Activated T-cell treated with anti-CD3 and anti-CD28 coated beads, Interleukin-2, amount 50 U/mL, for 48 hours (primary cell): ENCODE measurements around the gene TSPEAR.
"Not testable (repeated sequence)": the region's sequence is repeated elsewhere in the genome, so short reads cannot be mapped to it uniquely, and the experiment has no call there.

Experiments
- DNase-seq, 2 experiments: peaks; one replicate each; pipeline ENCODE4 v3.0.0-alpha.2; 2020

Gene TSPEAR

DNA sequence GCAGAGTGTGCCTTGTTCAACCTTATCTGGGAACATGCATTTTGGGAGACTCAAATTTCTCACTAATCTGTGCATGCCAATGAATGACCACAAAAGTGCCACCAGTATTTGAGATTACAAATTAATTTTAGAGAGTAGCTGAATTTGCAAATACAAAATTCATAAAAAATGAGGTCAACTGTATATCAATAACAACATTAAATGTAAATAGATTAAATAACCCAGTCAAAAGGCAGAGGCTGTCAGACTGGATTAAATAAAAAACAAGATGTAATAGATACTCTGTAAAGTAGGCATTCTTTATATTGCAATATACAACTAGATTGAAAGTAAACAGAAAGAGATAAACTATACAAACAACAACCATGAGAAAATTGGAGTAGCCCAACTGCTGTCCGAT lies 147.3 kb downstream of the TSPEAR start:
- no peak for DNase-seq

DNA sequence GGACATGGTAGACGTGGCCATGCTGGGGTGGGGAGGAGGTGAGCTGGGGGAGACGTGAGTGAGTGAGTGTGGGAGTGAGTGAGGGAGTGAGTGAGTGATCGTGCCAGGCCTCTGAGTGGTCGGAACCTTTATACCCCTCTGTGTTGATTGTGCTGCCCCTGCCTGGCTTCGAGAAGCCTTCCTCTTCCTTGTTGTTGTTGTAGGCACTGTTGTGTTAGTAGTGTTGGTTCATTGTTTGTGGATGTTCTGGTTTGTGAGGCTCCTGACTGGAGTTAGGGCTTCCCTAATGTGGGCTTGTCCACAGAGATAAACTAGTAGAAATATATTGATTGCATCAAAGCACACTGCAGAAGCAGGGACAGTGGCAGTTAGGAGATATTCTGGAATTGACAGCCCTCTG lies 152.7 kb downstream of the TSPEAR start, which contains the start of gene KRTAP10-3:
Gene KRTAP10-3 (minus strand): TSS at position 101 of the 400 bp plus-strand sequence. CDS start 80 bp downstream, at position 21.
- DNase-seq = no peak

DNA sequence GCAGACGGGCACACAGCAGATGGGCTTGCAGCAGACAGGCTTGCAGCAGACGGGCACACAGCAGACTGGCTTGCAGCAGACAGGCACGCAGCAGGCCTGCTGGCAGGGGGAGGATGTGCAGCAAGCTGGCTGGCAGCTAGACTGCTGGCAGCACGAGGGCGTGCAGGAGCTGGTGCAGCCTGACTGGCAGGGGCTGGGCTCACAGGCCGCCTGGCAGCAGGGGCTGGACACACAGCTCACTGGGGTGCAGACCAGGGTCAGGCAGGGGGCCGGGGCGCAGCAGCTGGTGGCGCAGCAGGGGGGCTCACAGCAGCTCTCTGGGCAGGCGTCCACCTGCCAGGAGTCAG lies 153.1 kb downstream of the TSPEAR start:
- DNase-seq = not testable (repeated sequence)

DNA sequence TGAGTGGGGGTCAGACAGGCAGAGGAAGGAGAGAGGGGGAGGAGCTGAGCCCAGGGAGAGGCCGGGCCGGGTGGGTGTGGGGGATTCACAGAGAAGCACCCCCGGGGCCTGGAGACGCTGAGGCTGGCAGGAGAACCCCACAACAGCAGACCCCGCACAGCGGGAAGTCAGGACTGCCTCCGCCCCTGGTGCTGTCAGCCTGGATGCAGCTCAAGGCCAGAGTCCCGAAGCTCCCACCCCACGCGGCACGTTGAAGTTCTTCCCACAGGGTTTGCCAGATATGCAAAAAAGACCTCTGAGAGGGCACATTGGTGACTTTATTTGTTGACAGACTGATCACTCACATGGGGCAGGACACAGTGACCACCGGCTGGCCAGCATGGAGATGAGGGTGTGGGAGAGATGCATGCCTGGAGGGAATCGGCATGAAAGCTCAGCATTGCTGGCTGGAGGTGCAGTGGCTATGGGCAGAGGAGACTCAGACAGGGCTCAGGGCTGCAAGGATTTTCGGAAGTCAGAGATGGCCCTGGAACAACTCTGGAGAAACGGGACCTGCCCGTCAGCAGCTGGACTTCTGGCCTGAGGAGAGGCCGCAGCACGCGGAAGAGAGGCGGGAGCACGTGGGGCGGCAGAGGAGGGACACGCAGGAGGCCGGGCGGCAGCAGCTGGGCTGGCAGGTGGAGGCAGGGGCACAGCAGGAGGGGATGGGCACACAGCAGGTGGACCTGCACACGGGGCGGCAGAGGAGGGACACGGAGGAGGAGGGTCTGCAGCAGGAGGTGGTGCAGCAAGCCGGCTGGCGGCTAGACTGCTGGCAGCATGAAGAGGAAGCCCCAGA lies 153.7 kb downstream of the TSPEAR start:
- no peak for DNase-seq

DNA sequence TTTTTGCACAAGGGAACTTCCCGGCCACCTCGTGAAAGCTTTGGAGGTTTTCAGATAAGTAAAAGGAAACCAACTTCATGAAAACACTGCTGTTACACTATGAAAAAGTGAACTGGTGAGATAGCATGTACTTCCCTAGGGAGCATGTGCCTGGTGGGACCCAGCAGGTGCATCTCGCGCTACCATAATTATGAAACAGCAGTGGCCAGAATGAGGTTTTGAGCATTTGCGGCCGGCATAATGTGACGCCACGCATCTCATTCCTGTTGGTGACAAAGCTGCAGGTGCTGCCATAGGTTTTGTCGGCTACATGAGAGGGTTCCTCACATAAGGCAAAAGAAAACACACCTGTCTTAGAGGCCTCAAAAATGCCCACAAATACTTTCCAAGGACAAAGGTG lies 154.5 kb downstream of the TSPEAR start:
- DNase-seq = no peak

DNA sequence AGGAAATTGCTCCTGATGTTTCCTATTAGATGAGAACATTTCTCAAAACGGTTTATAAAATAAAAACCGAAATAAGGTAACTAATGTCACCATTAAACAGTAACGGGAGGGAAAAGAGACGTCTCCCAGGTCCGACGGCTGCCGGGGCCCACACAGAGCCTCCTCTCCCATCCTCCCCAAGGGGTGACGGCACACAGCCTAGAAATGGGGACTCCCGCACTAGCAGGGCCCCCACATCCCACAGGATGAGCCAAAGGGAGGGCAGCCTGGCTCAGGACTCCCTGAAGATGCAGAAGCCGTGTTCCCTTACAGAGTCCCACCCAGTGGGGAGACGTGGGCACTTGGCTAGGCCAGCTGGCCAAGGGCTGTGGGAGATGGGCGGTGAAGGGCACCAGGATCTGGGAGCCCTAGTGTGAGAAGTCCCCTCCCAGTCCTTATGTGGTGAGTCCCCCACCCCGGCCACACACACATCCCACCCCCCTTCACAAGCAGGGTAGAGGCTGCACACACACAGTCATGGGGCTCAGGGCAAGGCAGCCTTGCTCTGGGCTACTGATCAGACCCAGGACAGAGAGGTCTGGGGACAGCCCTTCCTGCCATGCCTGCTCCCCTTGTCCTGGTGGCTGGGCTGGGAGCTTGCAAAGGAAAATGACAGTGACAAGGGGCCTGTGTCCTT lies 156.0 kb downstream of the TSPEAR start:
- DNase-seq = no peak

DNA sequence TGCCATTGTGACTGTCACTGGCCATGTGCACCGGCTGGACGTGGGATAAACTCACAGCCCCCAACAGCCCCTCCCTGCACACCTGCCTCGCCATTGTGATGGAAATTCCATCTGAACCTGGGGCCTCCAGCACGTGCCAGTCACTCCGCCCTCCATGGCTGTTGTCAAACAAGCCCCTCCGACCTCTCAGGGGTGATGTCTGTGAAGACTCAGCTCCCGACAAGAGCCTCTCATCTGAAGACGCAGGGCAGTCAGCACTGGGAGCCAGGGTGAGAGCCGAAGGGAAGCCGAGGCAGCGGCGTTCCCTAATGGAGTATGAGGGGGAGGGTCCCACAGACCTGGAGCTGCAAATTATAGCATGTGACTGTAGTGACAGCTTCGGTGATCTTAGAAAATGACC lies 158.7 kb downstream of the TSPEAR start:
- no peak for DNase-seq

DNA sequence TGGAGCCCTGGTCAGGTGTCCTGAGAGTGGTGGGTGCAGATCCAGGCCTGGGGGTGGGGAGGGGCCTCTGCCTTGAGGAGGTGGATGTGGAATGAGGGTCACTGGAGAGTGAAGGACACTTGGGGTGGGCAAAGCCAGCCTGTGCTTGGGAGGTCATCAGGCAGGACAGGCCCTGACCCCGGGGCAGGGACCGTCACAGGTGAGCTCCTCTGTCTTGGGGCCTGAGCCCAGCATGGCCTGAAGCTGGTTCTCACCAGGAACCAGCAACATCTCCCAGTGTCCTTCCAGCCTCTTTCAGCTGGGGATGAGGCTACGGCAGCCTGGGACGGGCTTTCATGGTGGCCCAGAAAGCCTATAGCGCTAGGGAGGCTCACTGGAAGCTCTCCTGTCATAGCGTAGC lies 159.2 kb downstream of the TSPEAR start:
- no peak for DNase-seq

DNA sequence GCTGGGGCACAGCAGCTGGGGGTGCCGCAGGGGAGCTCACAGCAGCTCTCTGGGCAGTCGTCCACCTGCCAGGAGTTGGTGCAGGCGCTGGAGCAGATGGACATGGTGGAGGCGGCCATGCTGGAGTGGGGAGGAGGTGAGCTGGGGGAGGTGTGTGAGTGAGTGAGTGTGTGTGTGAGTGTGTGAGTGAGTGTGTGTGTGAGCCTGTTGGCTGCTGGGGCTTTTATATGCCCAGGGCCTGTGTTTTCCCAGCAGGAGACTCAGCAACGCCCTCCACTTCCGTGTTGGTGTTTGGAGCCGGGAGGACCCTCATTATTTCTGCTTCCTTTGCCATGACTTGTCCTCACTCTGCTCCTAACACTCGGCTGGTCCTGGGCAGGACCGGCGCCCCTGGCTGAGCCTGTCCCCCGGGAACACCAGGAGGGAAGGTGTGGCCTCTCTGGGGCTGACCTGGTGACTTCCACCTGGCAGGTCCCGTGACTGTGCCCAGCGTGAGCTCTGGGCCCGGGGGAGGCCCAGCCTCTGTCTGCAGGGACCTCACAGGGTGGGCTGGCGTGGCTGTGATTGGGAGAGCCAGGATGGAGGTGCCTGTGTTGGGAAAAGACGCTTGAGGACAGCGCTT lies 159.9 kb downstream of the TSPEAR start, which contains the start of gene KRTAP10-2:
Gene KRTAP10-2 (minus strand): TSS at position 166 of the 622 bp plus-strand sequence. CDS start 47 bp downstream, at position 119.
- DNase-seq = no peak

DNA sequence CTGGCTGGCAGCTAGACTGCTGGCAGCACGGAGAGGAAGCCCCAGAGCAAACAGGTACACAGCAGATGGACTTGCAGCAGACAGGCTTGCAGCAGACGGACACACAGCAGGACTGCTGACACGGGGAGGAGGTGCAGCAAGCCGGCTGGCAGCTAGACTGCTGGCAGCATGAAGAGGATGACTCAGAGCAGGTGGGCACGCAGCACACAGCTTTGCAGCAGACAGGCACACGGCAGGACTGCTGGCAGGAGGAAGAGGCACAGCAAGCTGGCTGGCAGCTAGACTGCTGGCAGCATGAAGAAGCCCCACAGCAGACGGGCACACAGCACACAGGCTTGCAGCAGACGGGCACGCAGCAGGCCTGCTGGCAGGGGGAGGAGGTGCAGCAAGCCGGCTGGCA lies 160.6 kb downstream of the TSPEAR start:
- peak in 1 of 2 experiments; percentile 15 for DNase-seq

DNA sequence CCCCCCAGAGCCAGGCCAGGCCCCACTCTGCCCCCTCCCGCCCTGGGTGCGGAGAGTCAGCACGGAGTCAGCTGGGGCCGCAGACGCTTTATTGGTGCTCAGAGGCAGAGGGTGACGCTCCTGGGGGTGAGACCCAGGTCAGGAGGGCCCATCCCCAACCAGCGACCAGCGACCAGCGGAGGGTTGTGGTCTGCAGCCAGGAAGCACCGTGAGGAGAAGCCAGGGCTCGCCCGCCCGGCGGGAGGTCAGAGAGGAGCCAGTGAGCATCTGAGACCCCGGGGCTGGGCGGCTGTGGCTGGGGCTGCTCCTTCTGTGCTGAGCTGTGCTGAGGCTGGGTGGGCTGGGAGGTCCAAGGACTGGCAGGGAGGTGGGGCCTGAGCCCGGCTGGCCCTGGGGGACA lies 161.1 kb downstream of the TSPEAR start:
- not testable (repeated sequence) for DNase-seq

DNA sequence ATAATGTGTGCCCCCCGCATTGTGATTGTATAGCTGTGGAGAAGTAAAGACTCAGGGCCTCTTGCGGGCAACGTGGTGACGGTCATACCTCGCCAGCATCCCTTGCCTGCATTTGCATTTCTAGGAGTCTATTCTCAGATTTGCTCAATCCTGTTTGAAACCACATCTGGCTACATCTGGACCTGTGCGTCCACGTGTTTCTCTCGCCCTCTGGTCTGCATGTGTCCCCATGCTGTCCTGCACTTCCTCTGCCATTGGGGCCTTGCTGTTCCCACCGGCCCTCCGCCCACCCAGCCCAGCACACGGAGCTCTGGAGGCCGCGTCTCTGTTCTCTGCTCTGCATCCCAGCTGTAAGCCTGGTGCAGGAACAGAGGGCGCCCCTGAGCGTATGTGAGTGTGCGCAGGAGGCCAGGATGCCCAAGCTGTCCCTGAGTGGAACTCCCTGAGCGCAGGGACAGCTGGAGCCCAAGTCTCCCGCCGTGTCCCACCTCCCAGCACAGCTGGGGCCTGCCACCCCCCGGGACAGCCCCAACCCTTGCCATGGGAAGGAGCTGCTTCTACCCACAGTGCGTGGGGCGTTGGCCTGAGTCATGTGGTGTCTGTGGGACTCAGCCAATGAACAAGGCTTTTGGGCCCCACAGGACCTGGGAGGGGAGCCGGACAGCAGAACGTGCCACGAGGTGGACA lies 161.7 kb downstream of the TSPEAR start:
- DNase-seq = peak in 1 of 2 experiments; percentile 13

DNA sequence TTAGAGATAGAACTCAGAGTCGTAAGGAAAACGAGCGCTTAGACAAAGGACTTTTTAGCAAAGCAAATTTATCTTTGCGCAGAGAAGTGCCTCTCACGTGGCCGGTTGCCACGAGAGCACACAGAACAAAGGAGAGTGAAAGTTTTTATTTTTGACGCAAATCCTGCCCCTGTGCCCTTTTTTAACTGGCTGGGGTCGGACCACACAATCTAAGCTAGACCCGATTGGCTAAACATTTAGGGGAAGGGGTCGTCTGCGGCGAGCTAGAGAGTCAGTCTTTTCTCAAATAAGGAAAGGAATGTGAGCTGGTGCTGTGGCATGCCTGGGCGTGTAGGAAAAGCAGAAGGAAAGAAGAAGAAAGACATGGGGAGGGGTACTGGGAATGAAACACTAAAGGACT lies 162.4 kb downstream of the TSPEAR start:
- DNase-seq = no peak

DNA sequence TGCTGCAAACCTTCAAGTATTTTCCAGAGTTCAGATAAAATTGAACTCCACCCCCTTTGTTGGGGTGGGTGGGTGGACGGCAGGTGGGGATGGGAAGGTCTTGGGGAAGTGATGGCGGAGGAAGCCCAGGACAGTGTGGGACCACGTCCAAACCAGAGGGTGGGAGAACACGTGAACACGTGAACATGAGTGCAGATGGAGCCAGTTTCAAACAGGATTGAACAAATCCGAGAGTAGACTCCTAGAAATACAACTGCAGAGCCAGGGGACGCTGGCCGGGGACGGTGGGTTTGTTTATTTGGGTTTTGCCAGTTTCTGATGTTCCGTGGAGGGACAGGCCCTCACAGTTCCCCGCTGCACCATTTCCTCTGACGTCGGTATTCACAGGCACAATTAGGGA lies 163.0 kb downstream of the TSPEAR start:
- DNase-seq = no peak

DNA sequence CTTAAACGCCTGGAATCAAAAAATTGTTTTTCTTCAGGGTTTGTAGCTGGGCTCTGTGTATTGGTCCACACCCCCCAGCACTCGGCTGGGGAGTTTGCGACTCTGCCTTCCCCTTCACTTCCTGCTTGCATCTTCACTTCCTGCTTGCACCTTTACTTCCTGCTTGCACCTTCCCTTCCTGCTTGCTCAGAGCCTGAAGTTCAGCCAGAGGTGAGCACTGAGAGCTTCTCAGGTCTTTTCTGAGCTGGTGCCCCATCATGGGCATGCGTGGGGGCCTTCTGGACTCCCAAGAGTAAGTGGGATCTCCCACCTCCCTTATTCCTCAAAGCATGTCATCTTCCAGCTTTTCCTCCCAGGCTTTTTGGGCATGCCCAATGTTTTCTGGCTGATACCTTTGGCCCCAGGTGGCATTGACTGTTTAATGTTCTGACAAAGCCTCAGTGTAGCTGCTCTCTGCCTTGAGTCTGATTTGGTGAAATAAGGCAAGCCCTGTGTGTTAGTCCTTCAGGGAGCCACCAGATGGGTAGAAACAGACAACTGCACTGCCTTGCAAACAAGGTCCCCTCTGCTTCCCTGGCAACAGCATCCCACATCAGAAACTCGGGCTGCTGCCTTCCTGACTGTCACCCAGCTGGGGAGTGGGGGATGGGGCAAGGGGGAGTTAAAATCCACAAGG lies 163.6 kb downstream of the TSPEAR start:
- peak; percentile 30 to 32 for DNase-seq

DNA sequence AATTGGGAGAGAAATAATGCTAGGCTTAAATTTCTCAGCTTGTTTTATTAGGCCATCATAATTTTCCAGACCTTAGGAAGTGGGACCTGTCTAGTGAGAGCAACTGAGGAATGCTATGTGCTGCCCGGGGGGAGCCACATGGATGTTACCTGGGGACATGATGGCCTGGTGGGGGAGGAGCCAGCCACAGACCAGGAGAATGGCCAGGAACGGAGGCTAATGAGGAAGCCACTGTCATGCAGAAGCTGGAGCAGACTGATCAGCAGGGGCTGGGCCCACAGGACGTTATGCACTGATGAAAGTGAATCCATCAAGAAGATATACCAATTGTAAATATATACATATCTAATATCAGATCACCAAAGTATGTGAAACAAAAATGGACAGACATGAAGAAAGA lies 166.8 kb downstream of the TSPEAR start:
- DNase-seq = no peak

DNA sequence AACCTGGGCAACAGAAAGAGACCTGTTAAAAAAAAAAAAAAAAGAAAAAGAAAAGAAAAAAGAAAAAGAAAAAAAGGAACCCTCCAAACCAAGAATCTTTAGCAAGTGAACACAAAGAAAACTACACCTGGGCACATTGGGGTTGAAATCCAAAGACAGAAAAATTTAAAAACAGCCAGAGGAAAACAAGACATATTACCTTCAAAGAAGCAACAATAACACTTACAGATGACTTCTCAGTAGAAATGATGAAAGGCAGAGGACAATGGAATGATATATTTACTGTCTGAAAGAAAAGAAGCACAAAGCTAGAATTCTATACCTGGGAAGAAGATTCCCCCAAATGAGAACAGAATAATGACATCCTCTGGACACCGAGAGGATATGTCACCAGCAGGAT lies 168.7 kb downstream of the TSPEAR start:
- DNase-seq = no peak

DNA sequence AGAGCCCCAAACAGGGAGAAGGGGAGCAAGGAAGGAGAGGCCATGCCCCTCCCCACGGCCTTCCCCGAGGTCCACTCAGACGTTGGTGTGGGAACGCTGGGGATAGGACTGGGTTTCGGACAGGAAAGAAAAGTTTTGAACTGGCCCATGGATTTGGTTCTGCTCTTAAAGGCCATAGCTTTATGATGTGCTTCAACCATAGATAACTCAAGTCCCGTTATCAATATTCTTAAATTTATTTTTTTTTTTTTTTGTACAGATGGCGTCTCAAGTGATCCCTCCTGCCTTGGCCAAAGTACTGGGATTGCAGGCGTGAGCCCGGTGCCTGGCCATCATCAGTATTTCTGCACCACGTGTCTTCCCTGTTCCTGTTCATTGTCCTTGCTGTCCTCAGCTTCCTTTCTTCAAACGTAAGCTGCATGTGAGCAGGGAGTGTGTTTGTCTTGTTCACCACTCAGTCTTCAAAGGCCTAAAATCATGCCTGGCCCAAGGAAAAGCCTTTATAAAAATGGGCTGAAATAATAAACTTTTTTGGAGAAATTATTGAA lies 170.6 kb downstream of the TSPEAR start:
- DNase-seq = no peak

DNA sequence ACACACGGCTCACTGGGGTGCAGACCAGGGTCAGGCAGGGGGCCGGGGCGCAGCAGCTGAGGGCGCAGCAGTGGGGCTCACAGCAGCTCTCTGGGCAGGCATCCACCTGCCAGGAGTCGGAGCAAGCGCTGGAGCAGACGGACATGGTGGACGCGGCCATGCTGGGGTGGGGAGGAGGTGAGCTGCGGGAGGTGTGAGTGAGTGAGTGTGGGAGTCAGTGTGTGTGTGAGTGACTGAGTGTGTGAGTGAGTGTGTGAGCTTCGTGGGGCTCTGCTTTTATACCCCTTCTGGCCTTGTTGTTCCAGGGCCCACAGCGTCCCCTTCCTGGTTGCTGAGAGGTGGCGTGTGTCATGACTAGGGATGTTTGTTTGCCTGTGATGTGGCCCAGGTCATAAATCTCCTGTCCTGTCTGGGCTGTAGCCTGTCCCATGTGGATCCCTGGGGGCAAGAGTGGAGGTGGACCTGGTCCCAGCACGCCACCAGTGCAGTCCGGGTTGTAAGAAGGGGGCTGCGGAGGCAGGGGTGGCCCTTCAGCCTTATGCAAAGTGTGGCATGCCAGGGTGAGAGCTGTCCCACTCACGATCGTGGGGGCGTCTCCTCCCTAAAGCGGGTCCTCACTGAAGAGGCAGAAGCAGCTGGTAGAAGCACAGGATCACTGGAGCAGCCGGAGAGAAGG lies 171.2 kb downstream of the TSPEAR start, which contains the start of gene KRTAP10-1:
Gene KRTAP10-1 (minus strand): TSS at position 205 of the 676 bp plus-strand sequence. CDS start 45 bp downstream, at position 160.
- DNase-seq = peak in 1 of 2 experiments; percentile 9

DNA sequence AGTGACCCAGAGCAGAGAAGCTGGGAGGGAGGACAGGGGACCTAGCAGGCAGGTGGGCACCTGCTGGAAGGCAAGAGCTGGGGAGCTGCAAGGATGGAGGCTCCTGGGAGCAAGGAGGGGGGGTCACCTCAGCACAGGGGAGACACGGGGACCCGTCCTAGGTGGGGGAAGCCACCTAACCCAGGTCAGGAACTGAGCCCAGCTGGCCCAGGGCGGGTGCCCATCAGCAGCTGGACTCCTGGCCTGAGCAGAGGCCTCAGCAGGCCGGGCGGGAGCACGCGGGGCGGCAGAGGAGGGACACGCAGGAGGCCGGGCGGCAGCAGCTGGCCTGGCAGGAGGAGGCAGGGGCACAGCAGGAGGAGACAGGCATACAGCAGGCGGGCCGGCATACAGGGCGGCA lies 172.3 kb downstream of the TSPEAR start:
- peak in 1 of 2 experiments; percentile 4 for DNase-seq
